ENCODE measurements around the gene GABRB2.

DNA sequence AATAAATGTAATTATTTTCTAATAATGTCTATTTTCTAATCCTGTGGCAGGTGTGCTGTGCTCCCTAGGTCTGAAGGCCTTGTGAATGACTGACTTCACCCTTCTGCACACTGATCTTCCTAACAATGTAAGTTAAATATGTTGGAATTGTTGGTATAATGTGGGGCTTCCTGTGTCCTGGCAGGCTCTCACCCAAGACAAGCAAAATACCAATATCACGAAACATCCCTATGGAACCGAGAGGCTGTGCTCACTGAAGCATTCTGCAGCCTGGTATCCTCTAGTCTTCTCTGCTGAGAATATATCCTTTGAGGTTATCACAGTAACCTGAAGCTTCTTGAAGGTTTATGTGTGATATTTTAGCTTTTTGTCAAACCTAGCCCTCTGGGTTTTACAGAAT lies 159.4 kb downstream of the GABRB2 start:
- TF ChIP-seq POLR2A (IDR thresholded peaks at IDR 0.05) = no peak
- TF ChIP-seq, protein P1, sequence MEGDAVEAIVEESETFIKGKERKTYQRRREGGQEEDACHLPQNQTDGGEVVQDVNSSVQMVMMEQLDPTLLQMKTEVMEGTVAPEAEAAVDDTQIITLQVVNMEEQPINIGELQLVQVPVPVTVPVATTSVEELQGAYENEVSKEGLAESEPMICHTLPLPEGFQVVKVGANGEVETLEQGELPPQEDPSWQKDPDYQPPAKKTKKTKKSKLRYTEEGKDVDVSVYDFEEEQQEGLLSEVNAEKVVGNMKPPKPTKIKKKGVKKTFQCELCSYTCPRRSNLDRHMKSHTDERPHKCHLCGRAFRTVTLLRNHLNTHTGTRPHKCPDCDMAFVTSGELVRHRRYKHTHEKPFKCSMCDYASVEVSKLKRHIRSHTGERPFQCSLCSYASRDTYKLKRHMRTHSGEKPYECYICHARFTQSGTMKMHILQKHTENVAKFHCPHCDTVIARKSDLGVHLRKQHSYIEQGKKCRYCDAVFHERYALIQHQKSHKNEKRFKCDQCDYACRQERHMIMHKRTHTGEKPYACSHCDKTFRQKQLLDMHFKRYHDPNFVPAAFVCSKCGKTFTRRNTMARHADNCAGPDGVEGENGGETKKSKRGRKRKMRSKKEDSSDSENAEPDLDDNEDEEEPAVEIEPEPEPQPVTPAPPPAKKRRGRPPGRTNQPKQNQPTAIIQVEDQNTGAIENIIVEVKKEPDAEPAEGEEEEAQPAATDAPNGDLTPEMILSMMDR (IDR thresholded peaks at IDR 0.05 in 8 of 11, conservative IDR thresholded peaks at IDR 0.05 in 3 of 11) = no peak

Data from spleen (tissue), 7 donors.